Left hindlimb (tissue), 1 donor: ENCODE data around the gene ACTG1.

Source experiments
- DNase-seq: peaks from one replicate; pipeline ENCODE4 v3.0.0-alpha.2; 2018

Gene ACTG1

GRCh38 chr17:81512562-81513371 lies at the start of gene ACTG1:
Gene ACTG1 (minus strand): TSS chr17:81512799. CDS start chr17:81512354, 445 bp downstream.
- peak; percentile 96 for DNase-seq

GRCh38 chr17:81561494-81561885 lies 48.9 kb upstream of the ACTG1 start:
- no peak for DNase-seq

- DNase-seq: no peak
These were observed 46.6 kb upstream of the ACTG1 start for GRCh38 chr17:81558941-81559806.

- DNase-seq: no peak
These were observed 45.5 kb upstream of the ACTG1 start for GRCh38 chr17:81558115-81558468.

- DNase-seq: no peak
These were observed 44.9 kb upstream of the ACTG1 start for GRCh38 chr17:81557276-81558114.

GRCh38 chr17:81556863-81557262 lies 44.3 kb upstream of the ACTG1 start:
- no peak for DNase-seq

- DNase-seq: no peak
These were observed 43.6 kb upstream of the ACTG1 start for GRCh38 chr17:81556175-81556691.

- DNase-seq: no peak
These were observed 41.1 kb upstream of the ACTG1 start for GRCh38 chr17:81553616-81554181.

- peak; percentile 75 for DNase-seq
These were observed 40.5 kb upstream of the ACTG1 start for GRCh38 chr17:81553018-81553615.

GRCh38 chr17:81552244-81553017 lies 39.8 kb upstream of the ACTG1 start, which contains the start of gene FAAP100:
Gene FAAP100 (minus strand): TSS chr17:81552353. CDS start chr17:81552330, 23 bp downstream.
- peak; percentile 87 for DNase-seq

GRCh38 chr17:81551458-81552243 lies 39.1 kb upstream of the ACTG1 start:
- no peak for DNase-seq

- DNase-seq: no peak
These were observed 38.3 kb upstream of the ACTG1 start for GRCh38 chr17:81550830-81551457.

- no peak for DNase-seq
These were observed 37.7 kb upstream of the ACTG1 start for GRCh38 chr17:81550285-81550684.

GRCh38 chr17:81549826-81550225 lies 37.2 kb upstream of the ACTG1 start:
- no peak for DNase-seq

GRCh38 chr17:81549031-81549557 lies 36.5 kb upstream of the ACTG1 start:
- no peak for DNase-seq

GRCh38 chr17:81547614-81547982 lies 35.0 kb upstream of the ACTG1 start:
- DNase-seq: no peak

GRCh38 chr17:81546906-81547613 lies 34.5 kb upstream of the ACTG1 start:
- no peak for DNase-seq

- DNase-seq: no peak
These were observed 32.8 kb upstream of the ACTG1 start for GRCh38 chr17:81545160-81545949.
